Testis (tissue), 3 donors: Measurements from ENCODE around the gene CCDC85A. TPM values are rescaled to one million over a fixed set of nuclear protein-coding genes. Genes with fewer than 3 reads are reported as not detected.

Experiments used
- DNase-seq: peaks from one replicate; pipeline ENCODE4 v3.0.0-alpha.2; 2019
- H3K27ac ChIP-seq, 2 donors: fragments of 200-600 bp; sonication (generic); one replicate each; pipeline ENCODE4 v1.5.1; 2019
- H3K27me3 ChIP-seq: fragments of 200-600 bp; sonication (generic); one replicate; pipeline ENCODE4 v1.5.1; 2019
- H3K36me3 ChIP-seq: fragments of 200-600 bp; sonication (generic); one replicate; pipeline ENCODE4 v1.5.1; 2017; ENCODE audit warnings: low read depth; ENCODE audit errors: missing control alignments
- H3K4me1 ChIP-seq: fragments of 200-600 bp; sonication (generic); one replicate; pipeline ENCODE4 v1.5.1; 2019
- H3K4me3 ChIP-seq, 2 donors: fragments of 200-600 bp; sonication (generic); one replicate each; pipeline ENCODE4 v1.5.1; 2017 to 2019
- H3K9me3 ChIP-seq: fragments of 200-600 bp; sonication (generic); one replicate; pipeline ENCODE4 v1.5.1; 2017
- POLR2A ChIP-seq: fragments of 450-650 bp; IDR thresholded peaks from one replicate; pipeline ENCODE4 v1.6.1; 2017; ENCODE audit warnings: antibody characterized with exemption, mild to moderate bottlenecking, moderate library complexity
- WGBS, 2 donors: methylation state at CpG; one replicate each; pipeline ENCODE4 v1.1.5; 2018; 5-methylcytosine and 5-hydroxymethylcytosine counted together
- intact Hi-C: fragments of 100-400 bp; cut with DNase I; formaldehyde crosslinking; loops from one replicate; pipeline ENCODE4 v1.15.1; 2023; ENCODE audit warnings: low total_unique reads
- polyA plus RNA-seq: library from polyadenylated mRNA; stranded (reverse); fragments of 350-450 nt; fragmentation: Illumina TruSeq; extraction: RNeasy Lipid Tissue Mini Kit (QIAGEN cat#74804); gene quantifications from one replicate; pipeline ENCODE4 v1.2.3, GENCODE V29; 2014; ENCODE audit warnings: low read depth, low replicate concordance; ENCODE audit not compliant: insufficient read depth
- total RNA-seq, 2 donors: library from RNA; depleted of rRNA; stranded (reverse); fragments of >200 nt; gene quantifications; one replicate each; pipeline ENCODE4 v1.2.3, GENCODE V29; 2016
- TF ChIP-seq, protein P1 (sequence below), 3 experiments: fragments of 450-650 bp in 2 of 3; fragments of 200-600 bp in 1 of 3; sonication (generic) in 1 of 3; IDR thresholded peaks; one replicate each; pipeline ENCODE4 v1.5.1; 2016 to 2019; ENCODE audit warnings: antibody characterized with exemption in 3 of 3, mild to moderate bottlenecking in 2 of 3, moderate library complexity in 1 of 3

CCDC85A gene
- total and polyA plus RNA-seq, 3 donors from 2014 or later, result 0.61 to 3.9 (median 2.9) TPM

DNA sequence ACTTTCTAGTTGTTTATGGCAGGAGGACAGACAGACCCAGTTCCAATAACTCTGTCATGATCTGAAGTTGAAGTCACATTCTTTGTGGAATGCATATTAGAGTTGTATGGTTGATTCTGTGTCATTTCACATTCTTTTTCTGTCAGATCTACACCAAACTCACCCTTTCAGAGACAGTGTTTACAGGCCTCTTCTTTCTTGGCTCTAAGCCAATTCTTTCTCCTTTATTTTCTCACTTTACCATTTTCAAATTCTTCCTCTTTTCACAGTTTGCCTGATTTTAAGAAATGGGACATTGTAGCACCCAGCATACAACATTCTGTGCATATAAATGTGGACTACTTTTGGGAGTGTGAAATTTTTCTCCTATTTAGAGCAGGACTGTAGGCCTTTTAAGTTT lies 103.7 kb downstream of the CCDC85A start:
- Histone ChIP-seq H3K27ac (no peak overlapping the region), H3K4me1 (no peaks in the 10 kb centered on the region)
- DNase-seq, result no peak

DNA sequence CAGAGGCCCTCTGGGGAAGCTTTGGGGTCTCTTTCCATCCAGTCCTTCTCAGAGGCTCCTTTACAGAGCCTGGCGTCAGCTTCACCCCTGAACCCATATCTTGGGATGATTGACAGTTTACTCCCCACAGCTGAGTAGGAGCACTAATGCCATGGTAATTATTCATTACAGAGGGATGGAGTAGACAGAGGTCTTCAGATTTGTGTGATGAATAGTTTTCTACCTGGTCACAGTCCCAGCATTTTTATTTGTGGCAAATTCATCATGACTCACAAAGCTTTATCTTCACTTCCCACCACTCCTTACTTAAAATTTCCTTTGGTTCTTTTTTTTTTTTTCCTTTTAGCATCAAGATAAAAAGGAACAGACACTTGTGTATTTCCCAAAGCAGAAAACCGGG lies 104.2 kb downstream of the CCDC85A start:
- Histone ChIP-seq H3K27ac (no peak overlapping the region), H3K36me3 (no peaks in the 10 kb centered on the region), H3K4me3 (no peak overlapping the region), H3K27me3 (no peaks in the 10 kb centered on the region), H3K4me1 (no peaks in the 10 kb centered on the region), H3K9me3 (no peaks in the 10 kb centered on the region)
- DNase-seq, result no peak
- WGBS, 2 donors, result 60 to 69% methylated on average over 2 of the region's 2 CpGs
- intact Hi-C loops, result no loop called here
- TF ChIP-seq POLR2A, result no peak
- TF ChIP-seq, protein P1, sequence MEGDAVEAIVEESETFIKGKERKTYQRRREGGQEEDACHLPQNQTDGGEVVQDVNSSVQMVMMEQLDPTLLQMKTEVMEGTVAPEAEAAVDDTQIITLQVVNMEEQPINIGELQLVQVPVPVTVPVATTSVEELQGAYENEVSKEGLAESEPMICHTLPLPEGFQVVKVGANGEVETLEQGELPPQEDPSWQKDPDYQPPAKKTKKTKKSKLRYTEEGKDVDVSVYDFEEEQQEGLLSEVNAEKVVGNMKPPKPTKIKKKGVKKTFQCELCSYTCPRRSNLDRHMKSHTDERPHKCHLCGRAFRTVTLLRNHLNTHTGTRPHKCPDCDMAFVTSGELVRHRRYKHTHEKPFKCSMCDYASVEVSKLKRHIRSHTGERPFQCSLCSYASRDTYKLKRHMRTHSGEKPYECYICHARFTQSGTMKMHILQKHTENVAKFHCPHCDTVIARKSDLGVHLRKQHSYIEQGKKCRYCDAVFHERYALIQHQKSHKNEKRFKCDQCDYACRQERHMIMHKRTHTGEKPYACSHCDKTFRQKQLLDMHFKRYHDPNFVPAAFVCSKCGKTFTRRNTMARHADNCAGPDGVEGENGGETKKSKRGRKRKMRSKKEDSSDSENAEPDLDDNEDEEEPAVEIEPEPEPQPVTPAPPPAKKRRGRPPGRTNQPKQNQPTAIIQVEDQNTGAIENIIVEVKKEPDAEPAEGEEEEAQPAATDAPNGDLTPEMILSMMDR (IDR thresholded peaks at IDR 0.05), result no peak

More for the DNA sequence above, 103.7 kb downstream of the CCDC85A start:
- TF ChIP-seq POLR2A, result no peak
- TF ChIP-seq, protein P1 (IDR thresholded peaks at IDR 0.05), result no peak
- H3K36me3 ChIP-seq, result no peaks in the 10 kb centered on the region
- H3K4me3 ChIP-seq, result no peak overlapping the region
- H3K27me3 ChIP-seq, result no peaks in the 10 kb centered on the region
- no peaks in the 10 kb centered on the region for H3K9me3 ChIP-seq
- intact Hi-C loops, result no loop called here

- Histone ChIP-seq H3K27me3 (no peaks in the 10 kb centered on the region), H3K4me3 (no peak overlapping the region), H3K27ac (no peak overlapping the region), H3K4me1 (no peaks in the 10 kb centered on the region), H3K36me3 (no peaks in the 10 kb centered on the region), H3K9me3 (no peaks in the 10 kb centered on the region)
- intact Hi-C loops, result no loop called here
- 74 to 82% methylated on average over 2 of the region's 2 CpGs for WGBS, 2 donors
- DNase-seq, result no peak
- no peak for TF ChIP-seq POLR2A
- TF ChIP-seq, protein P1 (IDR thresholded peaks at IDR 0.05), result no peak
Observed at GRCh38 chr2:56288838-56289580, 105.2 kb downstream of the CCDC85A start.

DNA sequence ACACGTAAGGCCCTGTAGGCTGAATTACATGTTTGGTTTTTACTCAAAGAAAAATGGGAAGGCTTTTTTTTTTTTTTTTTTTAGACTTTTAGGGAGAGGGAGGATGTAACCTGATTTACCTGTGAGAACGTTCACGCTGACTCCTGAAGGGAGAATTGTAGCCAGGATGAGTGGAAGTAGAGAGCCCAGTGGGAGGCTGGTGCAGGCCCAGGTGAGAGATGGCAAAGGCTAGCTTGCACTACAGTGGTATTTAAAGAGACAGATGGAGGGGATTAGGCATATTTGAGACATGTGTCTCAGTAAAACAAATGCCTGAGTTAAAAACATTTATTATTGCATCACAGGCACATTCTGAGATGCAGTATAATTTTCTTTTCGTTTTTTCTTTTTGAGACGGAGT lies 107.9 kb downstream of the CCDC85A start:
- 93% methylated on average over 5 of the region's 5 CpGs for WGBS, 2 donors
- Histone ChIP-seq H3K4me1 (no peaks in the 10 kb centered on the region), H3K27ac (no peak overlapping the region), H3K36me3 (no peaks in the 10 kb centered on the region), H3K4me3 (no peak overlapping the region), H3K27me3 (no peaks in the 10 kb centered on the region), H3K9me3 (no peaks in the 10 kb centered on the region)
- DNase-seq, result no peak
- intact Hi-C loops, result no loop called here
- TF ChIP-seq, protein P1 (IDR thresholded peaks at IDR 0.05), result no peak
- no peak for TF ChIP-seq POLR2A

DNA sequence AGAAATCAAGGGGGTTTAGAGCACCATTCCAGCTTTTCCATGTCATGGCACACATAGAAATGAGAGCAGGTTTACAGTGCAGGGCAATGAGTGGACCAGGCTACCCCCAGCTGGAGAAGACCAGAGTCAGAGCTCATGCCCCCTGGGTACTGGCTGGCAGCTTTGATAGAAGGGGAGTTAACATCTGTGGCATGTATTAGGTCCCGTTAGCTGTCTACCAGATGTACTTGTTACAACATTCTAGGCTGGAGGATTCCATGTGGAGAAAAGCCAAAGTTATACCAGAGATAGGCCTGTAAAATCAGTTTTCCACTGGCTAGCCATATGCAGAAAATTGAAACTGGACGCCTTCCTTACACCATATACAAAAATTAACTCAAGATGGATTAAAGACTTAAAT lies 109.2 kb downstream of the CCDC85A start:
- Histone ChIP-seq H3K36me3 (no peaks in the 10 kb centered on the region), H3K4me3 (no peak overlapping the region), H3K4me1 (no peaks in the 10 kb centered on the region), H3K27ac (no peak overlapping the region), H3K9me3 (no peaks in the 10 kb centered on the region), H3K27me3 (no peaks in the 10 kb centered on the region)
- no peak for DNase-seq
- TF ChIP-seq POLR2A, result no peak
- TF ChIP-seq, protein P1 (IDR thresholded peaks at IDR 0.05), result no peak
- intact Hi-C loops, result no loop called here
- WGBS, 2 donors, result 94 to 96% methylated on average over 2 of the region's 2 CpGs
